Ovary (tissue), 10 donors: Measurements from ENCODE around the gene POLR2J. TPM values are rescaled to one million over a fixed set of nuclear protein-coding genes. Genes with fewer than 3 reads are reported as not detected.
"Not testable (repeated sequence)": the region's sequence is repeated elsewhere in the genome, so short reads cannot be mapped to it uniquely, and the experiment has no call there.

Source experiments
- DNase-seq, 5 donors: peaks; one replicate each; pipeline ENCODE4 v3.0.0-alpha.2; 2019 to 2020
- H3K27ac ChIP-seq, 2 donors: fragments of 200-600 bp; one replicate each; pipeline versions ENCODE4 v1.5.1 to v1.8.0; 2019 to 2022
- H3K27me3 ChIP-seq: fragments of 200-600 bp; one replicate; pipeline ENCODE4 v1.8.0; 2022
- H3K36me3 ChIP-seq: fragments of 200-600 bp; sonication (generic); one replicate; pipeline ENCODE4 v1.5.1; 2019
- H3K4me1 ChIP-seq: one replicate; pipeline ENCODE4 v1.8.1; 2013; ENCODE audit warnings: mild to moderate bottlenecking, moderate library complexity; ENCODE audit not compliant: insufficient read depth
- H3K4me3 ChIP-seq: fragments of 200-600 bp; sonication (generic); one replicate; pipeline ENCODE4 v1.5.1; 2017
- H3K9me3 ChIP-seq, 2 donors: fragments of 200-600 bp in 1 of 2; sonication (generic) in 1 of 2; one replicate each; pipeline versions ENCODE4 v1.5.1 to v1.8.1; 2013 to 2019; ENCODE audit warnings: mild to moderate bottlenecking in 1 of 2, moderate library complexity in 1 of 2
- WGBS, 3 donors: extraction: QIAGEN DNeasy Blood & Tissue Kit in 1 of 3; methylation state at CpG; one replicate each; pipeline versions ENCODE4 v1.1.5 to v1.1.7; 2013 to 2017; 5-methylcytosine and 5-hydroxymethylcytosine counted together
- intact Hi-C, 4 donors: fragments of 100-400 bp; cut with DNase I; formaldehyde crosslinking; loops; one replicate each; pipeline versions ENCODE4 v1.11.0 to v1.15.1; 2022 to 2023
- long read RNA-seq, 3 donors: library from polyadenylated mRNA in 2 of 3; unstranded in 2 of 3; transcript quantifications; one replicate each; pipeline ENCODE4 v2.0.0 and lab custom pipeline, GENCODE V29; 2021 to 2026
- polyA plus RNA-seq, 2 donors: library from polyadenylated mRNA; stranded (reverse); fragments of 200-250 nt in 1 of 2; fragments of 350-450 nt in 1 of 2; fragmentation: Illumina TruSeq in 1 of 2; extraction: RNeasy Lipid Tissue Mini Kit (QIAGEN cat#74804) in 1 of 2; gene quantifications; one replicate each; pipeline ENCODE4 v1.2.3, GENCODE V29; 2013 to 2014
- total RNA-seq, 7 donors: library from RNA; depleted of rRNA in 2 of 7; stranded (reverse); fragments of >200 nt in 2 of 7; fragmentation: NEBNext Ultra II Directional in 3 of 7; extraction: Animal tissue kit (Norgen Biotek cat#: 25700) in 3 of 7; gene quantifications; one replicate each; pipeline versions ENCODE4 v1.1.0 to v1.2.4, GENCODE V29; 2016 to 2023
- TF ChIP-seq, protein P1 (sequence below), 3 donors: fragments of 450-650 bp in 2 of 3; fragments of 200-600 bp in 1 of 3; IDR thresholded peaks; one replicate each; pipeline versions ENCODE4 v1.5.1 to v1.8.0; 2016 to 2022; ENCODE audit warnings: antibody characterized with exemption in 3 of 3, mild to moderate bottlenecking in 1 of 3
- donor health status: DM: no; HTN: no; CAD: no; lungs with moderate emphysema.
- donor health status: DM: no; HTN: no; CAD: no.
- donor health status: Bipolar disorder and iron deficiency.
- donor health status: DM: yes; HTN: yes; CAD: no.
- donor health status: DM: no; HTN: no; CAD: no.
- donor health status: DM: yes; HTN: yes; CAD: no.

POLR2J gene
- total RNA-seq (10 to 100 TPM; 17.7 to 48.0 (median 40.2) TPM), polyA plus RNA-seq (10 to 100 TPM; 41.9 to 77.1 TPM)
- long read RNA-seq, donor 1, transcript POLR2J-201 (4 exons, 932 nt) = major isoform, 20 of 27 reads
- long read RNA-seq, donor 1, partial matches to known transcripts = 3 of 27 reads
- long read RNA-seq, donor 1, other reads (novel, unspliced or antisense) = 4 of 27 reads
- long read RNA-seq, donor 2, transcript POLR2J-201 (4 exons, 932 nt) = major isoform, 89 of 89 reads
- long read RNA-seq, donor 2, partial matches to known transcripts = 0 of 89 reads
- long read RNA-seq, donor 2, other reads (novel, unspliced or antisense) = 0 of 89 reads
- long read RNA-seq, donor 3, transcript POLR2J-201 (4 exons, 932 nt) = major isoform, 87 of 107 reads
- long read RNA-seq, donor 3, partial matches to known transcripts = 14 of 107 reads
- long read RNA-seq, donor 3, other reads (novel, unspliced or antisense) = 6 of 107 reads

- H3K27me3 ChIP-seq, H3K36me3 ChIP-seq, intact Hi-C loops, H3K9me3 ChIP-seq, H3K4me1 ChIP-seq, H3K27ac ChIP-seq: not testable (repeated sequence)
- TF ChIP-seq, protein P1, sequence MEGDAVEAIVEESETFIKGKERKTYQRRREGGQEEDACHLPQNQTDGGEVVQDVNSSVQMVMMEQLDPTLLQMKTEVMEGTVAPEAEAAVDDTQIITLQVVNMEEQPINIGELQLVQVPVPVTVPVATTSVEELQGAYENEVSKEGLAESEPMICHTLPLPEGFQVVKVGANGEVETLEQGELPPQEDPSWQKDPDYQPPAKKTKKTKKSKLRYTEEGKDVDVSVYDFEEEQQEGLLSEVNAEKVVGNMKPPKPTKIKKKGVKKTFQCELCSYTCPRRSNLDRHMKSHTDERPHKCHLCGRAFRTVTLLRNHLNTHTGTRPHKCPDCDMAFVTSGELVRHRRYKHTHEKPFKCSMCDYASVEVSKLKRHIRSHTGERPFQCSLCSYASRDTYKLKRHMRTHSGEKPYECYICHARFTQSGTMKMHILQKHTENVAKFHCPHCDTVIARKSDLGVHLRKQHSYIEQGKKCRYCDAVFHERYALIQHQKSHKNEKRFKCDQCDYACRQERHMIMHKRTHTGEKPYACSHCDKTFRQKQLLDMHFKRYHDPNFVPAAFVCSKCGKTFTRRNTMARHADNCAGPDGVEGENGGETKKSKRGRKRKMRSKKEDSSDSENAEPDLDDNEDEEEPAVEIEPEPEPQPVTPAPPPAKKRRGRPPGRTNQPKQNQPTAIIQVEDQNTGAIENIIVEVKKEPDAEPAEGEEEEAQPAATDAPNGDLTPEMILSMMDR (IDR thresholded peaks at IDR 0.05) = peak; percentile 13 to 37 (median 22)
- H3K4me3 ChIP-seq = peak within 1 kb of the TSS; percentile 49
- DNase-seq = peak; percentile 75 to 95 (median 94)
- 0 to 1% (median 1%) methylated on average over 27 to 59 of the region's 72 CpGs for WGBS, 3 donors
Measured at GRCh38 chr7:102478314-102479208, at the start of gene POLR2J. POLR2J (minus strand) TSS chr7:102478922; CDS start chr7:102478860, 62 bp downstream.

DNA sequence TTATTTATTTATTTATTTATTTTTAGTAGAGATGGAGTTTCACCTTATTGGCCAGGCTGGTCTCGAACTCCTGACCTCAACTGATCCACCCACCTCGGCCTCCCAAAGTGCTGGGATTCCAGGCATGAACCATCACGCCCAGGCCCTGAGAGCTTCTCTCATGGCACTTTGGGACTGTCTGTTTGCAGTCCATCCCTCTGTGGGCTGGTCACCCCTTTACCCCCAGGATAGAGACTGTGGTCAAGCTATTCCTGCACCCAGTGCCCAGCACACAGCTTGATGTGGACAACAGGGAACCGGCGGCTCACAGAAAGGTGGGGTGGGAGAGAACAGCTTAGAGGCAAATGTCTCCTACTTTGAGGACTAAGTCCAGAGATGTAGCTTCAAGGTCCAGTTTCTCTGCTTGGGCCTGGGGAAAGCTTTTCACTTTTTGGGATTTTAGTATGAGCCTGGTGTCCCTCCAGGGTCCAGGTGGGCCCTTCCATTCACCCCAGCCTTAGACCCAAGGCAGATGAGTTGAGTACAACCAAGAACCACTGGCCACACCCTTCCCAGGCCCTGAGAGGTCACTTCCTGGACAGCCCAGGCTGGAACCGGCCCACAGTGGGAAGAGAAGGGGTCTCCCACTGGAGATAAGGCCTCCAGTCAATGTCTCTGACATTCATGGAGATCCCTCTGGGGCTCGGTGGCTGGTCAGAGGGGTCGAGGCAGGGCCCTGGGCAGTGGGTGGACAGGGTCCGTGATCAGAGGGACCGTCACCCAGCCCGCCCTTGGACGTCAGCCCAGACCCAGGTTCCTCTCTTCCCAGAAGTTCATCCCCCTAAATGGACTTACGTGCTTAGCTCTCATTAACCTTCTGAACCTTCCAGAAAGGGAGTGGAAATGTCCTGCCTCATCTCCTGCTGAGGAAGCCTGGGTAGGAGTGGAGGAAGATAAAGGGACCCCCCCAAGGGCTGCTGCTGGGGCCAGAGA is 49.4 kb upstream of the POLR2J start:
- H3K27ac ChIP-seq, H3K27me3 ChIP-seq, H3K4me1 ChIP-seq, intact Hi-C loops, H3K36me3 ChIP-seq, H3K9me3 ChIP-seq, H3K4me3 ChIP-seq: not testable (repeated sequence)
- peak in 1 of 5 donors; percentile 25 for DNase-seq
- 93% methylated on average over 4 of the region's 13 CpGs; no CpG with 5 or more reads in 2 of the 3 donors for whole genome bisulfite sequencing, 3 donors

DNA sequence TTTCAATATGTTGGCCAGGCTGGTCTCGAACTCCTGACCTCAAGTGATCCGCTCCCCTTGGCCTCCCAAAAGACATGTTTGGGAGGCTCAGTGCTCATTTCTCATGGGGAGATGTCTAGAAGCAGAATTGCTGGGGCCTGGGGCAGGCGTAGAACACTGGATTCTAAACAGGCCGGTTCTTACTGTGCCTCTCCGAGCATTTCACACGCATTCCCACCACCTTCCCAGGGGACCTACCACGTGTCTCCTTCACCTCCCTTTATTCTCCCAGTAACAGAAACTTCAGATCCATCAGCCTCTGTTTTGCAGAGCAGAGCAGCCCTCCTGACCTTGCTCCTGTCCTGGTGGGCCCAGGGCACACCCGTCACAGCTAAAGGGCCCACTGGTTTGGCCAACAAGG is 48.5 kb upstream of the POLR2J start:
- H3K36me3 ChIP-seq, H3K27ac ChIP-seq, H3K4me3 ChIP-seq, intact Hi-C loops, H3K4me1 ChIP-seq, H3K27me3 ChIP-seq, H3K9me3 ChIP-seq: not testable (repeated sequence)
- WGBS, 3 donors = 63 to 88% (median 65%) methylated on average over 1 of the region's 8 CpGs
- DNase-seq = peak in 1 of 5 donors; percentile 9

DNA sequence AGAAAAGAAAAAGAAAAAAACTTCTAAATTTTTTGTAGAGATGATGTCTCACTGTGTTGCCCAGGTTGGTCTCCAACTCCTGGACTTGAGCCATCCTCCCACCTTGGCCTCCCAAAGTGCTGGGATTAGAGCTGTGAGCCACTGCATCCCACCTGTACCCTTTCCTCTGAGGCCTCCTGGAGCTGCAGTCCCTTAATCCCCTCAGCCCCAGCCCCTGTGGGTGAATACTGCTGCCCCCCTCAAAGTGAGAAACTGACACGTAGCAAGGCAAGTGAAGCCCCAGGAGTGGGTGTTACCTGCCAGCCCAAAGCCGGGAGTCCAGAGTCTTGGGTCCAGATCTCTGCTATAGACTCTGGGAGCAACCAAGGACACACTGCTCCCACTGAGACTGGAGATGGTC is 46.1 kb upstream of the POLR2J start:
- H3K4me1 ChIP-seq, H3K9me3 ChIP-seq, H3K27ac ChIP-seq, H3K27me3 ChIP-seq, H3K4me3 ChIP-seq, intact Hi-C loops, H3K36me3 ChIP-seq: not testable (repeated sequence)
- DNase-seq = peak in 3 of 5 donors; percentile 11 to 28 (median 26)
- WGBS, 3 donors = 33 to 46% methylated on average over 1 of the region's 2 CpGs; no CpG with 5 or more reads in 1 of the 3 donors

GRCh38 chr7:102520797-102521196 is 42.1 kb upstream of the POLR2J start:
- H3K36me3 ChIP-seq, H3K27me3 ChIP-seq, intact Hi-C loops, H3K9me3 ChIP-seq, H3K27ac ChIP-seq, H3K4me1 ChIP-seq, H3K4me3 ChIP-seq, DNase-seq: not testable (repeated sequence)
- WGBS, 3 donors = 10 to 13% methylated on average over 4 of the region's 5 CpGs; no CpG with 5 or more reads in 1 of the 3 donors

- H3K4me3 ChIP-seq, H3K9me3 ChIP-seq, H3K27ac ChIP-seq, intact Hi-C loops, H3K27me3 ChIP-seq, H3K4me1 ChIP-seq, H3K36me3 ChIP-seq: not testable (repeated sequence)
- 4% methylated on average over 22 of the region's 61 CpGs; no CpG with 5 or more reads in 2 of the 3 donors for whole genome bisulfite sequencing, 3 donors
- peak in 3 of 5 donors; percentile 20 to 74 (median 48) for DNase-seq
Measured at GRCh38 chr7:102517550-102518147, 38.9 kb upstream of the POLR2J start, which contains the start of gene RASA4B. RASA4B (minus strand) TSS chr7:102517777; CDS start chr7:102517710, 67 bp downstream.

GRCh38 chr7:102516951-102517350 is 38.2 kb upstream of the POLR2J start:
- H3K27me3 ChIP-seq, H3K36me3 ChIP-seq, intact Hi-C loops, H3K4me3 ChIP-seq, DNase-seq, H3K4me1 ChIP-seq, H3K9me3 ChIP-seq, H3K27ac ChIP-seq: not testable (repeated sequence)
- WGBS, 3 donors = no CpG with 5 or more reads among the region's 10 CpGs

DNA sequence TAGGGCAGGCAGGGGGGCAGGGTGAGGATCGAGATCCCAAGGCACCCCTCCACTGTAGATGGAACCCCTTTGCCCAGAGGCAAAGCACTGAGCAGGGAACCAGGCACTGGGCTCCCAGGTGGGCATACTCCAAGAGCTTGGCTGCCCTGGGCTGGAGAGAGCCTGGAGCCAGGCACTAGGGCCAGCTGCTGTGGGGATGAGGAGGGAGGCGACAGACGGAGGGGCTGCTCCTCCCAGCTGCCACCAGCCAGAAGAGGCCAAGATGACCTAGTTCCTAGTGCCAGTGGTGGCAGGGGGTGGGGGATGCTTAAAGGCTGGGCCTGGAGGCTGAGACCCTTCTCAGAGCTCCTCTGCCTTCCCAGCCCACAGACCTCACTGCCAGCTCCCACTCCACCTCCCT is 37.2 kb upstream of the POLR2J start:
- H3K9me3 ChIP-seq, DNase-seq, intact Hi-C loops, H3K27me3 ChIP-seq, H3K36me3 ChIP-seq, H3K27ac ChIP-seq, H3K4me1 ChIP-seq, H3K4me3 ChIP-seq: not testable (repeated sequence)
- WGBS, 3 donors = no CpG with 5 or more reads among the region's 3 CpGs

GRCh38 chr7:102514881-102515721 is 36.4 kb upstream of the POLR2J start:
- WGBS, 3 donors = 39% methylated on average over 3 of the region's 15 CpGs; no CpG with 5 or more reads in 2 of the 3 donors
- H3K9me3 ChIP-seq, H3K4me3 ChIP-seq, DNase-seq, H3K36me3 ChIP-seq, intact Hi-C loops, H3K27ac ChIP-seq, H3K4me1 ChIP-seq, H3K27me3 ChIP-seq: not testable (repeated sequence)
